PC-9 (cell line): ENCODE measurements around the gene ZNF212.

Source experiments
- EZH2 ChIP-seq: fragments of 200-600 bp; sonication (generic); IDR thresholded peaks from 2 replicates; pipeline ENCODE4 v1.8.0; 2017; ENCODE audit warnings: antibody characterized with exemption, low read depth
- TF ChIP-seq, protein P1 (sequence below): fragments of 200-600 bp; sonication (generic); conservative IDR thresholded peaks from 2 replicates; pipeline ENCODE4 v1.6.1; 2017; ENCODE audit warnings: mixed run types, antibody characterized with exemption, mild to moderate bottlenecking, moderate library complexity

DNA sequence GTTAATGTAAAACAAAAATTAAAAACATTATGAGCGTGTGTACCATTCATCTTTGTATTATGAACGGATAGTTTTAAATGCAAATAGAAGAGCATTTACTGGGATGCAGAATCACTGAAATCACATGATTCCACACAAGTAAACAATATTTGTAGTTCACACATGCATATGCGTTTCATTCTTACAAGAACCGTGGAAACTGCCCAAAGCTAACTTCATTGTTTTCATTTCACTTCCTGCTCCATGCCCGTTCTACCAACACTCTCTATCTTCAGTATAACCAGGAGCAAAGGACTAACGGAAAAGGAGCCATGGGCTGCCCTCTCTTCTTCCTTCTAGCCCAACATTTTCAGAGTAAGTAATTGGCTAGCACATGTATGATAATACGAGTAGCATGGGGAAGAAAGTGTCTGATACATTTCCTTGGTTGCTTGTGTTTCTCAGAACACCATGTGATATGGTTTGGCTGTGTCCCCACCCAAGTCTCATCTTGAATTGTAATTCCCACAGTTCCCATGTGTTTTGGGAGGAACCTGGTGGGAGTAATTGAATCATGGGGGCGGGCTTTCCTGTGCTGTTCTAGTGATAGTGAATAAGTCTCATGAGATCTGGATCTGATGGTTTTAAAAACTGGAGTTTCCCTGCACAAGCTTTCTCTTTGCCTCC lies 61.3 kb downstream of the ZNF212 start:
- TF ChIP-seq, protein P1, sequence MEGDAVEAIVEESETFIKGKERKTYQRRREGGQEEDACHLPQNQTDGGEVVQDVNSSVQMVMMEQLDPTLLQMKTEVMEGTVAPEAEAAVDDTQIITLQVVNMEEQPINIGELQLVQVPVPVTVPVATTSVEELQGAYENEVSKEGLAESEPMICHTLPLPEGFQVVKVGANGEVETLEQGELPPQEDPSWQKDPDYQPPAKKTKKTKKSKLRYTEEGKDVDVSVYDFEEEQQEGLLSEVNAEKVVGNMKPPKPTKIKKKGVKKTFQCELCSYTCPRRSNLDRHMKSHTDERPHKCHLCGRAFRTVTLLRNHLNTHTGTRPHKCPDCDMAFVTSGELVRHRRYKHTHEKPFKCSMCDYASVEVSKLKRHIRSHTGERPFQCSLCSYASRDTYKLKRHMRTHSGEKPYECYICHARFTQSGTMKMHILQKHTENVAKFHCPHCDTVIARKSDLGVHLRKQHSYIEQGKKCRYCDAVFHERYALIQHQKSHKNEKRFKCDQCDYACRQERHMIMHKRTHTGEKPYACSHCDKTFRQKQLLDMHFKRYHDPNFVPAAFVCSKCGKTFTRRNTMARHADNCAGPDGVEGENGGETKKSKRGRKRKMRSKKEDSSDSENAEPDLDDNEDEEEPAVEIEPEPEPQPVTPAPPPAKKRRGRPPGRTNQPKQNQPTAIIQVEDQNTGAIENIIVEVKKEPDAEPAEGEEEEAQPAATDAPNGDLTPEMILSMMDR = no peak
- TF ChIP-seq EZH2 = no peak
